ENCODE measurements around the gene SYCE1L. TPM values are rescaled to one million over a fixed set of nuclear protein-coding genes. Genes with fewer than 3 reads are reported as not detected.
"Not testable (repeated sequence)": the region's sequence is repeated elsewhere in the genome, so short reads cannot be mapped to it uniquely, and the experiment has no call there.

Gene SYCE1L, protein sequence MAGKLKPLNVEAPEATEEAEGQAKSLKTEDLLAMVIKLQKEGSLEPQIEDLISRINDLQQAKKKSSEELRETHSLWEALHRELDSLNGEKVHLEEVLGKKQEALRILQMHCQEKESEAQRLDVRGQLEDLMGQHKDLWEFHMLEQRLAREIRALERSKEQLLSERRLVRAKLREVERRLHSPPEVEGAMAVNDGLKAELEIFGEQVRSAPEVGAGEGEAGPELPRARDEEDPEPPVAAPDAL
- total RNA-seq (2014; rRNA removed; shearing (Covaris generic); ENCODE audit: low replicate concordance), result 2.0 and 18.5 TPM in 2 replicates

DNA sequence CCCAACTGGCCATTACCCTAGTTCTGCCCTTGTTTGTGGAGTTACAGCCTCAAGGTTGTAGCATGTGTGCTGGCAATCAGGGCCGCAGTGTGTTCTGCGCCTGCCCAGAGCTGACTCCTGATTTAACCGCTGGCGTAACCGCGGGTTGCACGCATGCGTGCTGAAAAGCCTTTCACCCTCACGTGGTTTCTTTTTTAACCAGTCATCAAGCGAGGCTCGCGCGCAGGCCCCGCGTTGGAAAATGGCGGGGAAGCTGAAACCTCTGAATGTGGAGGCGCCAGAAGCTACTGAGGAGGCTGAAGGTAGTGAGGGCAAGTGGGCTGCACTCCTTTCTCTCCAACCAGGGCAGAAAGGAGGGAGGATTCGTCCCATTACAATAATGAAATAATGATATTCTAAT, at the start of gene SYCE1L:
Gene SYCE1L (plus strand): TSS at position 198 of the 400 bp plus-strand sequence. CDS start 44 bp downstream, at position 242.
- in situ Hi-C loops (cut with HindIII; ENCODE audit: low pct_unique_long_range_greater_than_20kb, low sequenced_read_pairs), result no loop called here
- no peak for DNase-seq (ENCODE audit: low read depth)

DNA sequence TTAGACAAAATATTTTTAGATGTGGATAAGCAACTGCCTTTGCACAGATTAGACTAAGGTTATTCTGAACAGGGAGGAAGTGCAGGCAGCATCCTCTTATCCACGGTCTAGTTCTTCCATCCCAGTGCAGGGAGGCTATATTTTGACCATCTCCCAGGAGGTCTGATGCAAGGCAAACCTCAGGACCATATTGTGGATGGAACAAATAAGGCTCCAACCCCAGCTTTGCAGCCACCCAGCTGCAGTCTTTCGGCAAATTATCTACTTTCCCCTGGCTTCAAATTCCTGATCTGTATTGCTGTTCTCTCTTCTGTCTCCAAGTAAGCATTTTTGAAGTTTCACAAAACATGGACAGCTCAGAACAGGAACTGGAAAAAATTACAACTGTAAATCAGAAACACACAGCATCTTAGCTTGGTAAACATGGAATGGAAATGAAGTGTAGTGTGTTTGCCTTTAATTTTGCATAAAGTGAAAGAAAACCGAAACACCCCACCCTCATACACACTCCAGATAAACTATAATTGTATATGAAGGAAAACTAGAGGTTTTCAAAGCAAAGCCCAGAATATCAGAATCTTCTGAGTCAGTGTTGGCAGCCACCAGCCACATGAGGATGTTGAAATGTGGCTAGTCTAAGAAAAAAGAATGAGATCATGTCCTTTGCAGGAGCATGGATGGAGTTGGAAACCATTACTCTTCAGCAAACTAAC, 41.7 kb upstream of the SYCE1L start:
- in situ Hi-C loops (cut with HindIII; ENCODE audit: low pct_unique_long_range_greater_than_20kb, low sequenced_read_pairs), result no loop called here
- no peak for DNase-seq (ENCODE audit: low read depth)

DNA sequence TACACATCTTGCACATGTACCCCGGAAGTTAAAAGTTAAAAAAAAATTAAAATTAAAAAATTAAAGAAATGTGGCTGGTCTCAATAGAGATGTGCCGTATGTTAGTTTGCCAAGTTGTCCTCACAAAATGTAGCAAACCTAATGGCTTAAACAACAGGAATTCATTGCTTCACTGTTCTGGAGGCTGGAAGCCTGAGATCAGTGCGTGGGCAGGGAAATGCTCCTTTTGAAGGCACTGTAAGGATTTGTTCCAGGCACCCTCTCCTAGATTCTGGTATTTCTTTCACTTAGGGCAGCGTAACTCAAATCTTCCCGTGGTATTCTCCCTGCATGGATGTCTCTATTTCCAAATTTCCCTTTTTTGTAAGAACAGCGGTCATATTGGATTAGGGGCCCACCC, 40.9 kb upstream of the SYCE1L start:
- no peak for DNase-seq (ENCODE audit: low read depth)
- in situ Hi-C loops (cut with HindIII; ENCODE audit: low pct_unique_long_range_greater_than_20kb, low sequenced_read_pairs), result no loop called here

DNA sequence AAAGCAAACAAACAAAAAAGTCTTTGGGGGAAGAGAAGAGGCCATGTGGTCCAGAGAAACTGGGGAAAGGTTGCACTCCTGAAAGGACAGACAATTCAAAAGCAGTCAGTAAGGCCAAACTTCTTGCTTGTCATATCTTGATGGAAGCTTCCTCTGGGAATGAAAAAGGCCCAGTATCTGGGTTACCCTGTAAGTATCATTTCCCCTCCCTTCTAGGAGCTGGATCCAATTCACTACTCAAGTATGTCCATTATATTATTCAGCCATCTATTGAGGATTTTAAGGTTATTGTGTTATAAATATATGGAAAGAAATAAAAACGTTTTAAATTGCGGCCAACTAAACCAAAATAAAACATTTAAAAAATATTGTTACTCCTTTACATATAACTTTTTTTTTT, 34.2 kb upstream of the SYCE1L start:
- in situ Hi-C loops (cut with HindIII; ENCODE audit: low pct_unique_long_range_greater_than_20kb, low sequenced_read_pairs), result no loop called here
- DNase-seq (ENCODE audit: low read depth), result no peak

DNA sequence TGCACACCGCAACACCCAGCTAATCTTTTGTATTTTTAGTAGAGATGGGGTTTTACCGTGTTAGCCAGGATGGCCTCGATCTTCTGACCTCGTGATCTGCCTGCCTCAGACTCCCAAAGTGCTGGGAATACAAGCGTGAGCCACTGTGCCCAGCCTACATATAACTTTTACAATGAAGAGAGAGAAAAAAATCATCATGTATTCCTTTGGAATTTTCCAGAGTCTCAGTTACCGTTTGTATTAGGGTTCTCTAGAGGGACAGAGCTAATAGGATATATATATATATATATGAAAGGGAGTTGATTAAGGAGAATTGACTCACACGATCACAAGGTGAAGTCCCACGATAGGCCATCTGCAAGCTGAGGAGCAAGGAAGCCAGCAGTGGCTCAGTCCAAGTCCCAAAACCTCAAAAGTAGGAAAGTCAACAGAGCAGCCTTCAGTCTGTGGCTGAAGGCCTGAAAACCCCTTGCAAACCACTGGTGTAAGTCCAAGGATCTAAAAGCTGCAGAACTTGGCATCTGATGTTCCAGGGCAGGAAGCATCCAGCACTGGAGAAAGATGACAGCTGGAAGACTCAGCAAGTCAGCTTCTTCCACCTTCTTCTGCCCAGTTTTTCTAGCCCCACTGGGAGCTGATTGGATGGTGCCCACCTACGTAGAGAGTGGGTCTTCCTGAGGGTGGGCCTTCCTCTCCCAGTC, 33.5 kb upstream of the SYCE1L start:
- in situ Hi-C loops (cut with HindIII; ENCODE audit: low pct_unique_long_range_greater_than_20kb, low sequenced_read_pairs); DNase-seq (ENCODE audit: low read depth): not testable (repeated sequence)

DNA sequence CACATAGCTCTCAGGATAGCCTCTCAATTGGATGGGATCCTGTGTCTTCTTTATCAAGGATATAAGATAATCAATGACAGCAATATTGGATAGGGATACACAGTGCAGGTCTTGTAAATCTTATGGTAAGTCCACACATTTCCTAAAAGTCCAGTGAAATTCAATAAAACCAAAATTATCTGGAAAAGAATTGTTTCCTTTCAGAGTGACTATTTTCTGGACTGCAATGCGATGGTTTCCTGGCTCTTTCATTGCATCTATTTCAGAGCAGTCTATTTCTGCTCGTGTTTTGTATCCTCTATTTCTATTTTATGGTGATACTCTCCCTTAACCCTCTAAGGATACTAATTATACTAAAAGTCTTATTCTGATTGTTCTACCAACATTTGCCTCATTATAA, 32.5 kb upstream of the SYCE1L start:
- in situ Hi-C loops (cut with HindIII; ENCODE audit: low pct_unique_long_range_greater_than_20kb, low sequenced_read_pairs), result no loop called here
- DNase-seq (ENCODE audit: low read depth), result no peak

DNA sequence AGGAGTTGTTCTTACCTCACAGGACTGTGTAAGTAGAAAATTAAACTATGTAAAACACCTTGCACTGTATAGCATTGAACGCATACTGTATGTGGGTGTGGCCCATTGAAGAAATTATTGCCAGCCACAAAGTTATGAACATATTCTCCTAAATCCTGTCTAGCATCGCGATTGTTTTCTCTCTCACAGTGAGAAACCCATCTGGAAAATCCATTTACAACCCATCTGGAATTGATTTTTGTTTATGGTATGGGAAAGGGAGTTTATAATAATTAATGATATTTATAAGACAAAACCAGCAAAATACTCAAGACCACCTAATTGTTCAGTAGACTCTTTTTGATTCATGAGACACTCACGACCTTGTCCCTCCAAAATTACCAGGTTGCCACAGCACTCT, 30.3 kb upstream of the SYCE1L start:
- in situ Hi-C loops (cut with HindIII; ENCODE audit: low pct_unique_long_range_greater_than_20kb, low sequenced_read_pairs), result no loop called here
- no peak for DNase-seq (ENCODE audit: low read depth)

DNA sequence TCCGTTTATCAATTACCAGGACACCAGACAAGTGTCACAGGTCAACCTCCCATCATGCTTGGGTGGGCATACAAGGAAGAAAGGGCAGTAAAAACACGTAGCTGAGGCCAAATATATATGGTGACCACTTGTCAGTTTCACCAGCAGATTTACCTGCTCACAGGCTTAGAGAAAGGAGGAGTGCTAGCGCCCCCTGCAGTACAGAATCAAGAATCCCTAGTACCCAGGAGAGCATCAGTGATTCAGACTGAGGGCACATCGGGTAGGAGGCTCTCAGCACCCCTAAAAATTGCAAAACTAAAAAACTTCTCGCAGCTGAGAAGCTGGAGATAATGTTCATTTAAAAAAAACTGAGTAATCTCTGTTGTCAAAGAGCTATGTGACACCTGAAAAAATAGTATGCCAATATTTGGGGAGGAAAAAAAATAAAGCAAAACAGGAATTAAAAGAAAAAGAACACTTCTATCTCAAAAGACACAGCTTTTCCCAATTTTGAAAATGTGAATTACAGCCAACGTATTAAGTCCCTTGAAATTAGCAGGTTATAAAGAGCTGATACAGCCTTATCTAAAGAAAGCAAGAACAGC, 29.5 kb upstream of the SYCE1L start:
- no peak for DNase-seq (ENCODE audit: low read depth)

DNA sequence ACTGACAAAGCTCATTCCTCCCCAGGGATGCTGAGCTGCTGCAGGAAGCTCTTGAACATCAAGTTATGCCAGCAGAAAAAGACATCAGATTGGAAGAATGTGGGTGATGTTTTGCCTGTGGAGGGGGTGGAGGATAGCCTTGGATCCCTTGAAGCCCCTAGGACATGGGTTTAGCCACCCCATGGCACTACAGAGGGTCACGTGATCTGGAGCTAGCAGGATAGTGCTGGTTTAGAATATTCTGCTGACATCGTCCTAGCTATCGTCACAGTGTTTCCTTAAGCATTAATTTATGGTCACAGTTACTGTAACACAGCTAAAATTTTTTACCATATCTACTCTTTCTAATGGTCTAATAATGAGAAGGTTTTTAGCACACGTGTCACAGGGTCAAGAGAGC, 28.4 kb upstream of the SYCE1L start:
- DNase-seq (ENCODE audit: low read depth), result no peak
- in situ Hi-C loops (cut with HindIII; ENCODE audit: low pct_unique_long_range_greater_than_20kb, low sequenced_read_pairs), result no loop called here

More for the DNA sequence above, 29.5 kb upstream of the SYCE1L start:
- in situ Hi-C loops (cut with HindIII; ENCODE audit: low pct_unique_long_range_greater_than_20kb, low sequenced_read_pairs), result no loop called here

DNA sequence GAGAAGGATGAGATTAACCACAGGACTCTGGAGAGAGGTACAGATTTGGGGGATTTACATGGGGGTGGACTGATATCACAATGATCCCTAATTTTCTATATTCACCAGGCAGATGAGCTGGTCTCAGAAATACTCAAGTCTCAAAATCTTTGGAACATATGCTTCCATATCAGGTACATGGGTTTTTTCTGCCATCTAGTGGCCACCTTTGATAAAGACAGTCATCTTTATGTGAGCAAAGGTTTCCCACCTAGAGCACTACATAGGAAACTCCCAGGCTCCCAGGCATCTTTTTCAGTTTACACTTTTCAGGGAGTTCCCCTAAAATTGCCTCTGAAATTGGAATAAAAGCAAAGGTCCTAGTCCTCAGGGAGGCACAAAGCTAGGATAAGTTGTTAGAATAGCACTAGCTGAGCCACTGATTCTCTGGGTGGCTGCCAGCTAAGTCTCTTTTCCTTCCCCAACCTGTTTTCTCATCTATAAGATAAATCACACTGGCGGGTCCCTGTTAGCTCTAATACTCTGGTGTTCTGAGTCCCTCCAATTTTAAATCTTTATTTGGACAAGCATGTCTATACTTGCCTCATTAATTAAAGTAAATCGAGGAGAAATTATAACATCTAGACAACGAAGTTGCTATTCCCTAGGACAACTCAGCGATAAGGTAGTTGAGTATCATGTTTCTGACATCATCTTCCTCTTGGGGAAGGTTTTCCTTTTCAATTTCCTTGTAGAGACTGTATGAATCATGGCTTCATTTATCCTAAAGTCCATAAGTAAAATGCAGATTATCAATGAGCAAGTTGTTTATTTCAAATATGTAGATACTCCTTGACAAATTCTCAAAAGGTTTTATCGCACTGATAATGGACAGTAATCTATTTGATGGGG, 27.2 kb upstream of the SYCE1L start:
- in situ Hi-C loops (cut with HindIII; ENCODE audit: low pct_unique_long_range_greater_than_20kb, low sequenced_read_pairs), result no loop called here
- peak; percentile 39 for DNase-seq (ENCODE audit: low read depth)

DNA sequence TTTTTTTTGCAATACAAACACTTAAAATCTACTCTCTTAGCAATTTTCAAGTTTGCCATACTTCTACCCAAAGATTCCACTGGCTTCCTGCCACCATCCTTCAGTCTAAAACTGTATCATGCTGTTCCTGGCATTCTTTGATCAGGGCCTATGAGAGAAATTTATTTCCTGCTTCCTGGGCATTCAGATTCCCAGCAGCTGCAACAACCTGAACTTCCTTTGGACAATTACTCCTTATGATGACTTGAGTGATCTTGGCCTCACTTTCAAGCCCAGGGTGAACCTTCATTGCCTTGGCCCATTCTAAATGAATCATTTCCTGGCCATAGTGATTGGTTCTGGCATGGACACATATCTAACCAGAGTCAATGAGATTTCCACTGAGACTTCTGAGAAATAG, 26.3 kb upstream of the SYCE1L start:
- in situ Hi-C loops (cut with HindIII; ENCODE audit: low pct_unique_long_range_greater_than_20kb, low sequenced_read_pairs), result no loop called here

DNA sequence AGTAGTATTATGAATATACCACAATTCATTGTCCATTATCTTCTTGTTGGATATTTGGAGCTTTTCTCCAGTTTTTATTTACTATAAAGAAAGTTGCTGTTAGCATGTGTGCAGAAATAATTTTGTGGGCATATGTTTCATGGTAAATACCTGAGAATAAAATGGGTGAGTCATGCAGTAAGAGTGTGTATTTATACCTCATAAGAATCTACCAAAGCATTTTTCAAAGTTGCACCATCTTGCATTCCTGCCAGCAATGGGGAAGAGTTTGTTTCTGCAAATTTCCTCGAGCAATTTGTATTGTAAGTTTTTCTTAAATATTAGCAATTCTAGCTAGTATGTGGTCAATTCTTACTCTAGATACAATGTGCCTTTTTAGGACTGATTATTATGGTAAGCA, 16.1 kb upstream of the SYCE1L start:
- in situ Hi-C loops (cut with HindIII; ENCODE audit: low pct_unique_long_range_greater_than_20kb, low sequenced_read_pairs), result no loop called here
- DNase-seq (ENCODE audit: low read depth), result no peak

More for the DNA sequence above, 26.3 kb upstream of the SYCE1L start:
- no peak for DNase-seq (ENCODE audit: low read depth)

DNA sequence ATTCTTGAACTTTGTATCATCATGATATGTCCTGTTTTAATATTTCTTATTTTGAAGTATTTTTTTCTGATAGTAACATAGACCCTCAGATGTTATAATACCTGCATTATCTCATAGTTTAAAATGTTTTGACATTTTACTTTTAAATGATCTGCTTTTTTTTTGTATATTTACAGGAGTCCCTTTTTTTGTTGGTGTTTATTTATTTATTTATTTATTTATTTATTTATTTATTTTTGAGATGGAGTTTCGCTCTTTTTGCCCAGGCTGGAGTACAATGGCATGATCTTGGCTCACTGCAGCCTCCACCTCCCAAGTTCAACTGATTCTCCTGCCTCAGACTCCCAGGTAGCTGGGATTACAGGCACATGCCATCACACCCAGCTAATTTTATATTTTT, 12.9 kb upstream of the SYCE1L start:
- DNase-seq (ENCODE audit: low read depth); in situ Hi-C loops (cut with HindIII; ENCODE audit: low pct_unique_long_range_greater_than_20kb, low sequenced_read_pairs): not testable (repeated sequence)

DNA sequence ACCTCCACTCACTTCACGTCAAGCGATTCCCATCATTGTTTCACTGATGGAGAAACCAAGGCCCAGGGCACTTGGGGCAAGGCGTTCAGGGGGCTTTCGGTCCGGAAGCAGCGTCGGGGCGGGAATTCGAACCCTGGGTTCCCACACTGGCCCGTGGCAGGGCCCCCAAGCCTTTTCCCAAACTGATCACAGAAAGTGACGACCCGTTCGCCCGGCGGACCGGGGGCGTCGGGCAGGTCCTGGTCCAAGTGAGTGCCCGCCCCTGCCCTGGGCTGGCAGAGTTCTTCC, 9.1 kb upstream of the SYCE1L start:
- in situ Hi-C loops (cut with HindIII; ENCODE audit: low pct_unique_long_range_greater_than_20kb, low sequenced_read_pairs), result no loop called here
- no peak for DNase-seq (ENCODE audit: low read depth)

DNA sequence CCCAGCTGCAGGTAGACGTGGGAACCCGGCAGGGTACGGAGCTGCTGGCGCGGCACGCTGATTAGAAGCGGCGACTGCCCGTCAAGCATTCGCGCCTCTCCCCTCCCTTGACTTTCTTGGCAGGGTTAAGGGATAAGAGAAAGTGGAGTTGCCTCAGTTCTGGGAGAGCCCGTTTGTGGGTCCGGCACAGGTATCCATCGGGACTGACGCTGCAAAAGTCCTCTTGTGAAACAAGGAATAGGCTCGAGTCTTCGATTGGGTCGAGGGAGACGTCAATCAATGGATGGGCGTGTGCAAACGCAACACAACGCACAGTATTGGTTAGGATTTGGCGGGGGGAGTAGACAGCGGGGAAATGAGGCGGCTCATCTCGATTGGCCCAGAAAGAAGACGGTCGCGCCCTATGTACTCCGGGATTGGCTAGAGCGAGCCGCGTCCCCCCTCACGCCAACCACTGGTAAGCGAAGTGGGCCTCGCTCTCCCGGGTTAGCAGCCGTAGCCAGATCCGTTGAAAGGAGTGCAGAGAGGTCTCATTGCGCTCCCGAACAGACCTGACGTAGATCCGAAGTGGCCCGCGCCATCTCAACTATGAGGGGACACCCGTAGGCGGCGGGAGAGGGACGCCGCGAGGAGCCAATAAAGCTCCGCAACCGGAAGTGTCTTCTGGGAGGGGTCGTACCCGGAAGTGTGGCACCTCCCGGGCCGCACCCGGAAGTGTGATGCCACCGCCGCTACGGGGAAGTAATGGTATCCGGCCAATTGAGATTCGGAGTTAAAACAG, 8.5 kb upstream of the SYCE1L start, which contains the start of gene MON1B:
Gene MON1B (plus strand): TSS at position 713 of the 781 bp plus-strand sequence. CDS start 296 bp downstream, outside the sequence.
- in situ Hi-C loops (cut with HindIII; ENCODE audit: low pct_unique_long_range_greater_than_20kb, low sequenced_read_pairs), result no loop called here
- DNase-seq (ENCODE audit: low read depth), result peak; percentile 99

DNA sequence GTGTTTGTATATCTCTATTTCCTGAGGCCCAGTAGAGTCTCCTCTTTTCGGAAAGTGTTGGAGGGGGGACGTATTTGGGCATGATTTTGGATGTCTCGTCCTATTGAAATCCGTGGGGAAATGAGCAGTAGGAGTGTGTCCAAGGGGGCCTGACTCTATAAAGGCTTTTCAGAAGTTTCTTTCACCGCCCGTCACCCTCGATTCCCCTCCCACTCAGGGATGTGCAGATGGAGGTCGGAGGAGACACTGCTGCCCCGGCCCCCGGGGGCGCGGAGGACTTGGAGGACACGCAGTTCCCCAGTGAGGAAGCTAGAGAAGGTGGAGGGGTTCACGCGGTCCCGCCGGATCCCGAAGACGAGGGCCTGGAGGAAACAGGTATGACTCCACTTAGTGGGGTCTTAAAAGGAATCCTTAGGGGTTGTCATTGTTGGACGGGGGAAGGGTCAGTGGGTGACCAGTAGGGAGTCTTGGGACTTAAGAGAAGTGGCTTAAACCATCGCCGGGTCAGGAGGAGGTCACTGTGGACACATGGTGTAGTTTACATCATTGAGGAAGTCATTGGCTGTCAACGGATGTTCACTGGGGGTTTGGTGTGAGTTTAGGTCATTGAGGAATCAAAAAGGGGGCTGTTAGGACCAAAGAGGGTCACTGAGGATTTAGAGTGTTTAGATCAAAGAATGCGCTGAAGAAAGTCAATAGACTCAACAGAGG, 7.8 kb upstream of the SYCE1L start:
- DNase-seq (ENCODE audit: low read depth), result no peak
- in situ Hi-C loops (cut with HindIII; ENCODE audit: low pct_unique_long_range_greater_than_20kb, low sequenced_read_pairs), result no loop called here

DNA sequence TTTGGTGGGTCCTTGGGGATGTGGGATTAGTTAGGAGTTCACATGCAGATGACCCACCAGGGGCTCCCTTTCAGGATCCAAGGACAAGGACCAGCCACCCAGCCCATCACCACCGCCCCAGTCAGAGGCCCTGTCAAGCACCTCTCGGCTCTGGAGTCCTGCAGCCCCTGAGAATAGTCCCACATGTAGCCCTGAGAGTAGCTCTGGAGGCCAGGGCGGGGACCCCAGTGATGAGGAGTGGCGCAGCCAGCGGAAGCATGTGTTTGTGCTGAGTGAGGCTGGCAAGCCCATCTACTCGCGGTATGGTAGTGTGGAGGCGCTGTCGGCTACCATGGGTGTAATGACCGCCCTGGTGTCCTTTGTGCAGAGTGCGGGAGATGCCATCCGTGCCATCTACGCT, 5.8 kb upstream of the SYCE1L start:
- in situ Hi-C loops (cut with HindIII; ENCODE audit: low pct_unique_long_range_greater_than_20kb, low sequenced_read_pairs), result no loop called here
- DNase-seq (ENCODE audit: low read depth), result no peak
